Neural cell (in vitro differentiated cells): ENCODE data around the gene ADGRB3.

ENCODE experiments used
- EP300 ChIP-seq: fragments of 450-650 bp; conservative IDR thresholded peaks from 2 replicates; pipeline ENCODE4 v1.6.1; 2014; ENCODE audit warnings: antibody characterized with exemption, mild to moderate bottlenecking, moderate library complexity; ENCODE audit not compliant: poor library complexity, severe bottlenecking
- EZH2 ChIP-seq: fragments of 200-600, 300-800 bp; shearing (Covaris generic), sonication (generic); IDR thresholded peaks from 2 replicates; pipeline ENCODE4 v1.6.1; 2014; ENCODE audit warnings: antibody characterized with exemption, low read length, borderline replicate concordance, mild to moderate bottlenecking; ENCODE audit not compliant: insufficient read depth, poor library complexity, severe bottlenecking
- MXI1 ChIP-seq: fragments of 450-650 bp; conservative IDR thresholded peaks from 2 replicates; pipeline ENCODE4 v1.6.1; 2014; ENCODE audit warnings: antibody characterized with exemption, mild to moderate bottlenecking; ENCODE audit not compliant: poor library complexity, severe bottlenecking
- POLR2AphosphoS5 ChIP-seq: IDR thresholded peaks from 2 replicates; pipeline ENCODE4 v1.6.1; 2012
- SMC3 ChIP-seq: fragments of 450-650 bp; conservative IDR thresholded peaks from 2 replicates; pipeline ENCODE4 v1.6.1; 2014; ENCODE audit warnings: antibody characterized with exemption, mild to moderate bottlenecking, moderate library complexity; ENCODE audit not compliant: poor library complexity
- TF ChIP-seq, protein P1 (sequence below): fragments of 450-650 bp; IDR thresholded peaks from 2 replicates; pipeline ENCODE4 v1.5.1; 2014; ENCODE audit warnings: antibody characterized with exemption, mild to moderate bottlenecking, moderate library complexity; ENCODE audit not compliant: poor library complexity, severe bottlenecking
- TF ChIP-seq, protein P2 (sequence below): IDR thresholded peaks from 2 replicates; pipeline ENCODE4 v1.6.1; 2012; ENCODE audit warnings: borderline replicate concordance

DNA sequence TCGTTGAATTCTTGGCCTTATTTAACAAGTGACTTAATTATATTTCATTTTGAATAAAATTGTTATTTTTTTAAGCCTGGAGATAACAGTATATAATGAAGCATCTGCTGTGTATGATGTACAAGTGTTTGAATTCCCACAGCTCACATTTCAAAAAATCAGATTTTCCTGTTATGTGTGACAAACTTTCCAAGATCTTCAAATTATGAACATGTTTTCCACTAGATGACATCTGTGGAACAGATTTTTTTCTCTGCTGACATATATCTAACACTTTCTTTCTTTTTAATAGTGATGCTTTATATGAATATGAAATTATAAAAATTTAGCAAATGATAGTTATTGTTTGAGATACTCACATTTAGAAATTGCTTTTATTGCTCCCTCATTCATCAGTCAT is 678.9 kb downstream of the ADGRB3 start:
- TF ChIP-seq, protein P1, sequence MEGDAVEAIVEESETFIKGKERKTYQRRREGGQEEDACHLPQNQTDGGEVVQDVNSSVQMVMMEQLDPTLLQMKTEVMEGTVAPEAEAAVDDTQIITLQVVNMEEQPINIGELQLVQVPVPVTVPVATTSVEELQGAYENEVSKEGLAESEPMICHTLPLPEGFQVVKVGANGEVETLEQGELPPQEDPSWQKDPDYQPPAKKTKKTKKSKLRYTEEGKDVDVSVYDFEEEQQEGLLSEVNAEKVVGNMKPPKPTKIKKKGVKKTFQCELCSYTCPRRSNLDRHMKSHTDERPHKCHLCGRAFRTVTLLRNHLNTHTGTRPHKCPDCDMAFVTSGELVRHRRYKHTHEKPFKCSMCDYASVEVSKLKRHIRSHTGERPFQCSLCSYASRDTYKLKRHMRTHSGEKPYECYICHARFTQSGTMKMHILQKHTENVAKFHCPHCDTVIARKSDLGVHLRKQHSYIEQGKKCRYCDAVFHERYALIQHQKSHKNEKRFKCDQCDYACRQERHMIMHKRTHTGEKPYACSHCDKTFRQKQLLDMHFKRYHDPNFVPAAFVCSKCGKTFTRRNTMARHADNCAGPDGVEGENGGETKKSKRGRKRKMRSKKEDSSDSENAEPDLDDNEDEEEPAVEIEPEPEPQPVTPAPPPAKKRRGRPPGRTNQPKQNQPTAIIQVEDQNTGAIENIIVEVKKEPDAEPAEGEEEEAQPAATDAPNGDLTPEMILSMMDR: no peak
- no peak for TF ChIP-seq MXI1
- no peak for TF ChIP-seq EP300
- no peak for TF ChIP-seq EZH2
- no peak for TF ChIP-seq POLR2AphosphoS5
- TF ChIP-seq, protein P2, sequence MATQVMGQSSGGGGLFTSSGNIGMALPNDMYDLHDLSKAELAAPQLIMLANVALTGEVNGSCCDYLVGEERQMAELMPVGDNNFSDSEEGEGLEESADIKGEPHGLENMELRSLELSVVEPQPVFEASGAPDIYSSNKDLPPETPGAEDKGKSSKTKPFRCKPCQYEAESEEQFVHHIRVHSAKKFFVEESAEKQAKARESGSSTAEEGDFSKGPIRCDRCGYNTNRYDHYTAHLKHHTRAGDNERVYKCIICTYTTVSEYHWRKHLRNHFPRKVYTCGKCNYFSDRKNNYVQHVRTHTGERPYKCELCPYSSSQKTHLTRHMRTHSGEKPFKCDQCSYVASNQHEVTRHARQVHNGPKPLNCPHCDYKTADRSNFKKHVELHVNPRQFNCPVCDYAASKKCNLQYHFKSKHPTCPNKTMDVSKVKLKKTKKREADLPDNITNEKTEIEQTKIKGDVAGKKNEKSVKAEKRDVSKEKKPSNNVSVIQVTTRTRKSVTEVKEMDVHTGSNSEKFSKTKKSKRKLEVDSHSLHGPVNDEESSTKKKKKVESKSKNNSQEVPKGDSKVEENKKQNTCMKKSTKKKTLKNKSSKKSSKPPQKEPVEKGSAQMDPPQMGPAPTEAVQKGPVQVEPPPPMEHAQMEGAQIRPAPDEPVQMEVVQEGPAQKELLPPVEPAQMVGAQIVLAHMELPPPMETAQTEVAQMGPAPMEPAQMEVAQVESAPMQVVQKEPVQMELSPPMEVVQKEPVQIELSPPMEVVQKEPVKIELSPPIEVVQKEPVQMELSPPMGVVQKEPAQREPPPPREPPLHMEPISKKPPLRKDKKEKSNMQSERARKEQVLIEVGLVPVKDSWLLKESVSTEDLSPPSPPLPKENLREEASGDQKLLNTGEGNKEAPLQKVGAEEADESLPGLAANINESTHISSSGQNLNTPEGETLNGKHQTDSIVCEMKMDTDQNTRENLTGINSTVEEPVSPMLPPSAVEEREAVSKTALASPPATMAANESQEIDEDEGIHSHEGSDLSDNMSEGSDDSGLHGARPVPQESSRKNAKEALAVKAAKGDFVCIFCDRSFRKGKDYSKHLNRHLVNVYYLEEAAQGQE: no peak
- TF ChIP-seq SMC3: no peak
